ENCODE data around the gene SORCS1. TPM values are rescaled to one million over a fixed set of nuclear protein-coding genes. Genes with fewer than 3 reads are reported as not detected.

The SORCS1 gene
- polyA plus RNA-seq, 1 donor from 2014 or later: not detected

DNA sequence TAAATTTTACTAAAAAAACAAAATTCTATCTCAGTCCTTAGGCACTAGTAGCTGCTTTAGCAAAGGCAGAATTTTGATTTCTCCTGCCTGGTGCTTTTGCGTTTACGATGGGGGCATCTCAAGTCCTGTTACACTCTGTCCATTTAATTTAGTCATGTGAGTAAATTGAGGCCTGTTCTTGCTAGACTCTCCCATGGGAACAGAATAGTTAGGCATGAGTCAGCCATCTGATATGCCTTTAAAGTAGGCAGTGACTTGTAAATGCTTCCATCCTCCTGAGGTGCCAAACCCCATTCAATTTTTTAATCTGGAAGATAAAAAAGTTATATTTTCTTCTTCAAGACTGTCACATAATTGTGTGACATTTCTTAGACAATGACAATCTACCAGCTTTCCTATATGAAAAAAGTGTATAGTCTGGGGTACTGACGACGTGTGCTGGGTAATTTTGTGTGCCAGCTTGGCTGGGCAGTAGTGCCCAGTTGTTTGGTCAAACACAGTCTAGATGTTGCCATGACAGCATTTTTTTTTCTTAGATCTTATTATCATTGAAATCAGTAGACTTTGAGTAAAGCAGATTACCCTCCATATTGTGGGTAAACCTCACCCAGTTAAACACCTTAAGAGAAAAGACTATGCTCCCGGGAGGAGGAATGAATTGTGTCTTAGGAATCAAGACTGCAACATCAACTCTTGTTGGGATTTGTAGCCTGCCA is 603.4 kb downstream of the SORCS1 start:
- Mint-ChIP-seq H3K27ac (no peak overlapping the region), H3K36me3 (no peaks in the 10 kb centered on the region), H3K9me3 (peaks cover 0 to 10% (median 2%) of the 10 kb centered on the region in 3 donors), H3K4me1 (no peaks in the 10 kb centered on the region), H3K4me3 (no peak overlapping the region), H3K27me3 (no peaks in the 10 kb centered on the region)

DNA sequence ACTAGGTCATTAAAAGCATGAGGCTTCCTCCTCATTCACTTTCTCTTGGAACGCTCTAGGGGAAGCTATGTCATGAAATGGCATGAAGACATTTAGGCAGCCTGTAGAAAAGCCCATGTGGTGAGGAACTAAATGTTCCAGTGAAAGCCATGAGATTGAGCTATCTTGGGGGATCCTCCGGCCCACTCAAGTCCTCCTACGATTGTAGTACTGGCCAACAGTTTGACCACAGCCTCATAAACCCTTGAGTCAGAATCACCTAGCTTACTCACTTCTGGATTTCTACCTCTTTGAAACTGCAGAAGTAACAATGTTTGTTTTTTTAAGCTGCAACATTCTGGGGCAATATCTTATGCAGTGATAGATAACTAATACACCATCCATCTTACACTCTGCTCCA is 605.1 kb downstream of the SORCS1 start:
- no peaks in the 10 kb centered on the region for H3K36me3 Mint-ChIP-seq
- H3K4me3 Mint-ChIP-seq: no peak overlapping the region
- no peaks in the 10 kb centered on the region for H3K4me1 Mint-ChIP-seq
- H3K9me3 Mint-ChIP-seq: peaks cover 2 to 7% (median 2%) of the 10 kb centered on the region in 3 donors
- H3K27me3 Mint-ChIP-seq: no peaks in the 10 kb centered on the region
- no peak overlapping the region for H3K27ac Mint-ChIP-seq

DNA sequence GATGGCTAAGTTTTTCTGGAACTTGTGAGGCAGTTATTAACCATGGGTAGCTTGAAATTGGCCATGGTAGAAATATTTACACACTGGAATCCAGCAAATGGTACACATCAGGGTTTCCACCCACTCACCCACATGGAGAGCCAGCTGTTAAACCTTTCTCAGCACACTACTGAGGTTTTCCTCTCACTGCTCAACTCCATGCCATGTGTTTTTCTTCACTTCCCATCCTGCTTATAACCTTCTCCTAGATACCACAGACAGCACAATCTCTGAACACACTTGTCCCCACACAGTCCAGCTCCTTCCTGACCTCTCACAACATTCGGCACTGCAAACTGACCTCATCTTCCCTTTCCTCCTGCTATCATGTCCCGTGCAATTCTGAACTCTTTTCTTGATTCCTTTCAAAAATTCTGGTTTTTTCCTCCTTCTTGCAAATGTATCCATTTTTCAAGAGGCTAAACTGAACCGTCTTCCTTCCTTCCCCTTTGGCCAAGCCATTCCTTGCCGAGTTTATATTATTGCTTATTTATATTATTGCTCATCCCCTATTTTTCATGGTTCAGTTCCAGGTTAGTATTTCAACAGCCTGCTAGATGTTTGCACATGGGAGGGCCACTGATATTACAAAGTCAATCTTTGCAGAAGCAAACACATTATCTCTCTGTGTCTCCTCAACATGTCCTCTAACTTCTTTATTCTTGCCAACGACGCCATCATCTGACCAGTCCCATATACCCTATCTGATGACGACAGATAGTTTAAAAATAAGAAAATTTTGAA is 606.4 kb downstream of the SORCS1 start:
- Mint-ChIP-seq H3K4me1 (no peaks in the 10 kb centered on the region), H3K9me3 (peaks cover 2 to 7% (median 2%) of the 10 kb centered on the region in 3 donors), H3K36me3 (no peaks in the 10 kb centered on the region), H3K4me3 (no peak overlapping the region), H3K27ac (no peak overlapping the region), H3K27me3 (no peaks in the 10 kb centered on the region)

DNA sequence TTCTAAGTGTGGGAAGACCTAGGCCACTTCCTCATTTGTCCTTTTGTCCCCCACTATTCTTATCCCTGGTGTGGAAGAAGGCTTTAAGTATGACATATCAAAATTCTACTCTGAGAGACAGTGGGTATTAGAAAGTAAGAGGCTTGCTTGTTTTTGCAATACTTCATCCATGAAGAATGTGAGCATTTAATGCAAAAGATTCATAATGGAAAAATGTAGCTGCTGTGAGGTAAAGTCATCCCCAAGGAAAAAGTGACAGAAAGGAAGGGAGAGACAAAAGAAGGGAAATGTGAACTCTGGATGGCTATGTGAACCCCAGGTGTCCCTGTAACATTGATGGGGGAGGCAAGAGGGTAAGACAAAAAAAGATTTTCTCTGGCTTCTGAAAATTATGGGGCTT is 607.5 kb downstream of the SORCS1 start:
- H3K36me3 Mint-ChIP-seq: no peaks in the 10 kb centered on the region
- peaks cover 2 to 7% (median 2%) of the 10 kb centered on the region in 3 donors for H3K9me3 Mint-ChIP-seq
- H3K4me3 Mint-ChIP-seq: no peak overlapping the region
- no peaks in the 10 kb centered on the region for H3K27me3 Mint-ChIP-seq
- H3K27ac Mint-ChIP-seq: no peak overlapping the region
- no peaks in the 10 kb centered on the region for H3K4me1 Mint-ChIP-seq

DNA sequence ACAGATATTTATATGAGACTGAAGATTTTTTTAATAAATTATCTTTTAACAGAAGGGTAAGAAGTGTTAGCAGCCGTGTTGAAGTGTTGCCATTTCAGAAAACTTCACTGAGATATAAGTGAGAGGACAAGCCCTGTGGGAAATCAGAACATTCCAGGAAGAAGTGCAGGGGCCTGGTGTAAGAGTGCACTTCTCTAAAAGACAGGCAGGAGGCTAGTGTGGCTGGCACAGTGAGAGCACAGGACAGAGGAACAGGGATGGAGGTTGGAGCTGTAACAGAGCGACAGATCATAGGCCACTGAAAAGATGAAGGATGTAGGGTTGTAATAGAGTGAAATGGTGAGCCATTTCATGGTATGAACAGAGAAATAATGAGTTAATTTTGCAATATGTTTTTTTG is 608.9 kb downstream of the SORCS1 start:
- Mint-ChIP-seq H3K36me3 (no peaks in the 10 kb centered on the region), H3K27me3 (no peaks in the 10 kb centered on the region), H3K4me3 (no peak overlapping the region), H3K4me1 (no peaks in the 10 kb centered on the region), H3K27ac (no peak overlapping the region), H3K9me3 (peaks cover 2 to 7% (median 2%) of the 10 kb centered on the region in 3 donors)

DNA sequence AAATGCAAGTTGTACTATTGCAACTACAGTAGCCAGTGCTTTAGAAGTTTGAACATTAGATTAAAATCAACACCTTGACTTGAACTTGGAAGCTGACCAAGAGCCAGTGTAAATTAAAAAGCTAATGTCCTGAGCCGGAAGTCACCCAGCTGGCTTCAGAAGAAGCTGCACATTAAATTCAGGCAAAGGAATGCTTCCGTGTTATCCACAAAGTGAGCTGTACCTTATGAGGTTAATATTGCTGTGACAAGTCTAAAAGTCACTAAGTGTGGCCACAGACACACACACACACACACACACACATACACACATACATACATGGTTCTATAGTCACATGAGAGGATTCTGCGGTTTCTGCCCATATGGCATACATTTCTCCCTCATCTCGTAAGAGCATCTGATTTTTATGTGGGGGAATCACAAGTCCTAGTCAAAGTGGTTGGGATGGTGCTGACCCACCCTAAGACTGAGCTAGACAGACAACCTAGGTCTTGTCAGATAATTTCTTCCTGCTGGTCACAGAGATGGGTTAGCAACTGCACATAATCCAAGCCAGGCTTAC is 612.9 kb downstream of the SORCS1 start:
- Mint-ChIP-seq H3K9me3 (peaks cover 0 to 8% (median 2%) of the 10 kb centered on the region in 3 donors), H3K4me3 (no peak overlapping the region), H3K27ac (no peak overlapping the region), H3K27me3 (no peaks in the 10 kb centered on the region), H3K36me3 (peaks cover 1% of the 10 kb centered on the region), H3K4me1 (no peaks in the 10 kb centered on the region)

DNA sequence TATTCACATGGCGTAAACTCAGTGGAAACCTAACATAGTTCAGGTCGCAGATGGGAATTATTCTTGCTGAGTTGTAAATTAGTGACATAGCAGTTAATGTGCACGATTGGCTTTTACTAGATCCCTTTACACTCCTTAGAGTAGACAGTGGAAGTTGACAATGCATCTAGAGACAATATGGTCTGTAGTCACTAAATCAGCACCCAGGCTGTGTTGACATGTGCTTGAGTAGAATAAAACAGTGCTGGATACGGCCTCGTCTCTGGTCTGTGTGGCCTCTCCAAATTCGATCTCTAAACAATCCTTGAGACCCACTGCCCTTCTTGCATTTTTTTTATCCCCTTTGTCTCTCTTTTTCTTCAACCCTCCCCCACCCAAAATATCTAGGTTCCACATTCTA is 615.7 kb downstream of the SORCS1 start:
- Mint-ChIP-seq H3K4me3 (no peak overlapping the region), H3K4me1 (no peaks in the 10 kb centered on the region), H3K27me3 (no peaks in the 10 kb centered on the region), H3K36me3 (peaks cover 1% of the 10 kb centered on the region), H3K9me3 (peaks cover 0 to 8% (median 2%) of the 10 kb centered on the region in 3 donors), H3K27ac (no peak overlapping the region)

DNA sequence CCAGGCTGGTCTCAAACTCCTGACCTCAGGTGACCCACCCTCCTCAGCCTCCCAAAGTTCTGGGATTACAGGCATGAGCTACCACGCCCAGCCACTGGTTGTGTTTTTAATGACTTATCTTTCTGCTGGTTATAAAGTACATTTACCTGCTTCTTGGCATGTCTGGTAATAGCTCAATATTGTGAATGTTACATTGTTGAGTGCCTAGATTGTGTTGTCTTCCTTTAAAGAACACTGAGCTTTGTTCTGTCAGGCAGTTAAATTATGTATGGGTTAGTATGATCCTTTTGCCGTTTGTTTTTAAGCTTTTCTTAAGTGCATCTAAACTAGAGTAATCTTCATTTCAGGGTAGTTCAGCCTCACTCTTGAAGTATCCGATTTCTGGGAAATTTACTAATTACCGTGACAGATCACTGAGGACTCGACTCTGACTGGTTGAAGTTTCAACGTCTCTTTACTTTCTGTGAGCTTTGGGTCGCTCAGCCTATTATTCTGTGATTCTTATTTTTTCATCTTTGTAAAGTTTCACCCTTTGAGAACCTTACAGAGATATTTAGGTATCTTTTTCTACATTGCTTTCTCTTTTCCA is 617.4 kb downstream of the SORCS1 start:
- no peak overlapping the region for H3K27ac Mint-ChIP-seq
- H3K4me1 Mint-ChIP-seq: no peaks in the 10 kb centered on the region
- peaks cover 0 to 11% (median 2%) of the 10 kb centered on the region in 3 donors for H3K9me3 Mint-ChIP-seq
- H3K27me3 Mint-ChIP-seq: no peaks in the 10 kb centered on the region
- H3K4me3 Mint-ChIP-seq: no peak overlapping the region
- H3K36me3 Mint-ChIP-seq: peaks cover 1% of the 10 kb centered on the region

DNA sequence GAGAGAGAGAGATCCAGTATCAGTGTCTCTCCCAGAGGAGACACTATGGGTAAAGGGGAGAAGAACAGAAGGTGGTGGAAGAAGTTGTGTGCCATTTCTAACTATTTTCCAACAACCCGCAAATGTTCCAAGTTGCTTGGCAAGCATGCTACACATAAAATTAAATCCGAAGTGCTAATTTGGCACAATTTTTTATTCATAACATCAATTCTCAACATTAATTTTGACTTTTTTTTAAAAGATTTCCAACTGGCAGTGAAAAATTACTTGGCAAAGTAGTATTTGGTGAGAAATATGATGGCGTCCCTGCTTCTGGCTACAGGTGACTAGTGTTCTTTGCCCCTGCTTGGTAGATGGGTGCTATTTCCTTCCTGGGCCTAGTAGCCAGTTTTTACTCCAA is 622.0 kb downstream of the SORCS1 start:
- Mint-ChIP-seq H3K9me3 (peaks cover 0 to 11% (median 8%) of the 10 kb centered on the region in 3 donors), H3K36me3 (no peaks in the 10 kb centered on the region), H3K27ac (no peak overlapping the region), H3K4me3 (no peak overlapping the region), H3K4me1 (no peaks in the 10 kb centered on the region), H3K27me3 (no peaks in the 10 kb centered on the region)

DNA sequence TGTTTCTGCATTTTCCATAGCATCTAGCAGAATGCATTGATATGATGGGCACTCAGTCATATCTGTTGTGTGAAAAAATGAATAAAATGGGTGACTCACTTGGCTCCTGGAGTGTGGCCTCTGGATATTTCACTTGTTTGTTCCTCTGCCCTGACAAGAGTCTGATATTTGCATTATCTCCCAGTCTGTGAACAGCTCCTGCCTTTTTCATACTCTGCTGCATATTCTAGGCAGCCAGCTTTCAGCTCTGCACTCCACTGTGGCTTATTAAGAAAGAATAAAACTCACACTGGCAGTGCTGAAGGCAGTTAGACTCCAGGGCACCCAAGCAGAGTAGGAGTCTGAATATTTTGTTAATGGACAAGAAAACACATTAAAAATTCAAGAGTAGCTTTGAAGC is 623.9 kb downstream of the SORCS1 start:
- Mint-ChIP-seq H3K4me1 (no peaks in the 10 kb centered on the region), H3K27me3 (no peaks in the 10 kb centered on the region), H3K27ac (no peak overlapping the region), H3K4me3 (no peak overlapping the region), H3K36me3 (no peaks in the 10 kb centered on the region), H3K9me3 (peaks cover 3 to 8% (median 7%) of the 10 kb centered on the region in 3 donors)

DNA sequence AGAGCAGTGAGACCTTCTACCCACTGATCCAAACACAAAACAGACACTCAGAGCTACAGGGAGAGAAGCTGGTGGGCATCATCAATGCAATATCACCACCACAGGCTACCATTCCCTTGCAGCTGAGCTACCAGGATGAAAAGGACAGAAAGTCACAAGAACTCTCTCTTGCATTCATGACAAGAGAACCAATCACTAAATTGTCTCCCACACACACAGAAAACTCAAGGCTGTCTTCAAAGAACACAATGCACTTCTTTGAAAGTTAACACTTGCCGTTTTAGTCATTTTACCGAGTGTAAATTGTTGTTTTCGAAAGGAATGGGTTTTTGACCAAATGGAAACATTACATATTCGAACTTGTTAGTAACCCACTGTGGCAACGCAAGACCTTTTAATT is 626.6 kb downstream of the SORCS1 start:
- no peak overlapping the region for H3K27ac Mint-ChIP-seq
- no peak overlapping the region for H3K4me3 Mint-ChIP-seq
- no peaks in the 10 kb centered on the region for H3K27me3 Mint-ChIP-seq
- H3K4me1 Mint-ChIP-seq: no peaks in the 10 kb centered on the region
- H3K9me3 Mint-ChIP-seq: peaks cover 3 to 6% (median 6%) of the 10 kb centered on the region in 3 donors
- no peaks in the 10 kb centered on the region for H3K36me3 Mint-ChIP-seq

DNA sequence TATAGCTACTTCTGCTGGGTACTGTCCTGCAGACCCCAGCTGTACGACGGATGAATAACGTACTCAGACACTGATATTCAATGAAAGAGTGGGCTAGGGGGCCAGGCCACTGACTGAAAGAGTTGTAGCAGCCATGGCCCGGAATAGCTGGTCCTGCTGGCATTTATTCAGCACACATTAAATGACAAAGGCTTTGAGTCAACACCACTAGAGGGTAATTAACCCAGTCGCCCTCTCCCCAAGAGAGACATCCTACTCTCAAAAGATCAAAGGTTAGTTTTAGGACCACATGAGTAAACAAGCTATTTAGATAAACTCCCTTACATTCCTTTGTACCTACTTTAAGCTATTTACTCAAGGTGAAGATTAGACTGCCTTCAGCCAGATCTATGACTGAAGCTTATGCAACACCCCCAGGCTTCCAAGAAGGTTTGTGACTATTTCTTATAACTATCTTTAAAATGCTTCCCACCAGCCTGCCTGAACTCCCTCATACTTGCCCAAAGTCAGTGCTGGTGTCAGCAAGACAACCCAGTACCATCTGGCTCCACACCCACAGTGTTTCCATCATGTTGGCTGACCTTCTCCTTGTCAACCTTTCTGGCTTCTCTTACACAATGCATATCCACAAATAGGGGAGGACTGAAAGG is 629.1 kb downstream of the SORCS1 start:
- H3K27me3 Mint-ChIP-seq: no peaks in the 10 kb centered on the region
- H3K4me1 Mint-ChIP-seq: no peaks in the 10 kb centered on the region
- no peak overlapping the region for H3K4me3 Mint-ChIP-seq
- H3K9me3 Mint-ChIP-seq: peaks cover under 1 to 6% (median 3%) of the 10 kb centered on the region in 3 donors
- no peak overlapping the region for H3K27ac Mint-ChIP-seq
- no peaks in the 10 kb centered on the region for H3K36me3 Mint-ChIP-seq

DNA sequence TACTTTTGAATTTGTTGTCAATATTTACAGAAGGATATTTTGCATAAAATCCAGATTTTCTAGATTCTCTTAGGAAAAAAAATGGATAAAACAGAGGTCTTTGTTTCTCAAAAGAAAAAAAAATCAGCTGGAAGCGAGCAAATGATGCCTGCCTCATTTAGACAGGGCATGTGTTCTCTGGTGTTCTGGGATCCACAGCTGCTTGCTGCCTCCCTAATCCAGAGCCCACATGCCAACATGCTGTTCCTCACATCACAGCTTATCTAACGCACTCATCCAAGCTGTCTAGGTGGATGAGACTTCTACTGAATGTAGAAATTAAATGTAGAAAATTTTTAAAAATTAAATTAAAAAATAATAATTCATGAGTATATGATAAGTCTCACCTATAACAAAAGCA is 630.1 kb downstream of the SORCS1 start:
- Mint-ChIP-seq H3K27me3 (no peaks in the 10 kb centered on the region), H3K36me3 (no peaks in the 10 kb centered on the region), H3K9me3 (peaks cover 0 to 6% (median 3%) of the 10 kb centered on the region in 3 donors), H3K4me1 (no peaks in the 10 kb centered on the region), H3K27ac (no peak overlapping the region), H3K4me3 (no peak overlapping the region)

DNA sequence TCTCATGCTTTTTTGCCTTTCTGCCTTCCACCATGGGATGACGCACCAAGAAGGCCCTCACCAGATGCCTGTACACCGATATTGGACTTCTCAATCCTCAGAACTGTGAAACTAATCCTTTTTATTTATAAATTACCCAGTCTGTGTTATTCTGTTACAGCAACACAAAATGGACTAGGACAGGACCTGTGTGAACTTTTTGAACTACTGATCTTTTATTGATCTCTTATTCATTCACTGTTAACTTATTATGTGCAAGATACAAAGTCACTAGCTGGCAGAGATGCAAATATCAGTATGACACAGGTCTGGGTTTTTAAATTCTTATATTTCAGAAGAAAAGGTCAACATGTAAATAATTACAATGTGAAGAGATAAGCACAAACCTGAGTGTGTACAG is 635.8 kb downstream of the SORCS1 start:
- Mint-ChIP-seq H3K4me1 (no peaks in the 10 kb centered on the region), H3K9me3 (peaks cover 0 to 7% (median 2%) of the 10 kb centered on the region in 3 donors), H3K27me3 (no peaks in the 10 kb centered on the region), H3K27ac (no peak overlapping the region), H3K4me3 (no peak overlapping the region), H3K36me3 (no peaks in the 10 kb centered on the region)

DNA sequence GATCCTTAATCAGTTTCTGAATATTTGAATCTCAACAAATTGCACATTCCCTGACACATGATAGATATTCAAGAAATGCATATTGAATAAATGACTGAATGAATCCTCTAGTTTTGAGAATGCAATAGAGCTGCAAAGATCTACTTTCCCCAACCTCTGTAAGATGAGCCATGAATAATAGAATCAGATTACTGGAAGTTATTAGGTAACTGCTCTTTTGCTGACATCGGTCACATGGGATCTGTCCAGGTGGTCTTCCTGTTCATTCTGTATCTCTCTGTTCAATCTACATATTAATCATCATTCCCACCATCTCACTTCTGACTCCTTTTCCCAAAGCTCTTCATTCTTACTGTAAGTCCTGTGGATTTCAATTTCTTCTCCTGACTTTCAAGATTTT is 638.7 kb downstream of the SORCS1 start:
- no peaks in the 10 kb centered on the region for H3K4me1 Mint-ChIP-seq
- peaks cover 0 to 9% (median 4%) of the 10 kb centered on the region in 3 donors for H3K9me3 Mint-ChIP-seq
- no peaks in the 10 kb centered on the region for H3K27me3 Mint-ChIP-seq
- H3K4me3 Mint-ChIP-seq: no peak overlapping the region
- H3K36me3 Mint-ChIP-seq: no peaks in the 10 kb centered on the region
- H3K27ac Mint-ChIP-seq: no peak overlapping the region

All from IgD-negative memory B cell (primary cell).